ENCODE data around the gene SEC22C.

- TF ChIP-seq POLR2A (IDR thresholded peaks at IDR 0.05) (no peak), EP300 (IDR thresholded peaks at IDR 0.05) (no peak)
These were observed 60.9 kb downstream of the SEC22C start for GRCh38 chr3:42520906-42521305.
